Measurements from ENCODE around the gene TSPAN9. TPM values are rescaled to one million over a fixed set of nuclear protein-coding genes. Genes with fewer than 3 reads are reported as not detected.

TSPAN9 gene
- total and polyA plus RNA-seq, 9 of the 15 experiments (the other 6 are each of a cell fraction or from before 2014, with no cell fraction given), result 0.23 to 2.1 (median 0.60) TPM; not detected in 2

- no peak overlapping the region for H3K9ac ChIP-seq (ENCODE audit: insufficient read depth in 1 of 2, low read depth in 2 of 2, low read length in 2 of 2)
- CTCF ChIA-PET (ENCODE audit: low intra/inter-chr PET ratio), result no interaction called here
Observed at GRCh38 chr12:3177778-3178425, 100.7 kb downstream of the TSPAN9 start.

More at GRCh38 chr12:3177778-3178425, 100.7 kb downstream of the TSPAN9 start:
- 0% methylated on average over 15 of the region's 18 CpGs for whole genome bisulfite sequencing (ENCODE audit: insufficient coverage, low coverage, missing lambda C conversion rate)
- Histone ChIP-seq H3K4me1 (replicated peaks in 1 of 2; ENCODE audit: control insufficient read depth in 2 of 2, insufficient read depth in 2 of 2, low read length in 2 of 2) (no peaks in the 10 kb centered on the region), H3K79me2 (ENCODE audit: control insufficient read depth, insufficient read depth, low read length) (no peaks in the 10 kb centered on the region), H3K9me1 (ENCODE audit: control insufficient read depth, insufficient read depth, low read length) (no peaks in the 10 kb centered on the region), H2AFZ (ENCODE audit: low read depth, low read length) (no peak overlapping the region), H3K27me3 (ENCODE audit: control insufficient read depth in 2 of 2, insufficient read depth in 2 of 2, low read length in 2 of 2) (peaks cover 6 to 49% of the 10 kb centered on the region in 2 experiments), H3K4me3 (no peak overlapping the region), H3K36me3 (ENCODE audit: control insufficient read depth, insufficient read depth, low read length) (no peaks in the 10 kb centered on the region), H4K20me1 (replicated peaks; ENCODE audit: control insufficient read depth, insufficient read depth, low read length) (no peaks in the 10 kb centered on the region; the same call in 1 of the 2 replicates), H3K9me3 (replicated peaks; ENCODE audit: control insufficient read depth, insufficient read depth, low read depth, low read length) (no peaks in the 10 kb centered on the region), H3K4me2 (ENCODE audit: insufficient read depth, low read length) (no peak overlapping the region), H3K27ac (ENCODE audit: extremely low read depth, low read depth, low read length) (no peak overlapping the region)
- BruUV-seq (replicated peaks), result no TSS peak
- POLR2A ChIA-PET, result no interaction called here
- intact Hi-C loops (cut with micrococcal nuclease) (no loop called here), in situ Hi-C loops (cut with MboI) (no loop called here)
- TF ChIP-seq SRSF3 (IDR thresholded peaks at IDR 0.05; ENCODE audit: insufficient read depth, low read length) (no peak), U2AF1 (optimal IDR thresholded peaks at IDR 0.05; ENCODE audit: low read depth, low read length) (no peak), ZNF133 (CRISPR knock-in tag; IDR thresholded peaks at IDR 0.05) (no peak), MYNN (IDR thresholded peaks at IDR 0.05) (no peak), MYNN (CRISPR knock-in tag; IDR thresholded peaks at IDR 0.05) (no peak), POLR2H (tag; IDR thresholded peaks at IDR 0.05; ENCODE audit: low read depth) (no peak), BHLHE40 (IDR thresholded peaks at IDR 0.05; ENCODE audit: low read length) (no peak), ZNF717 (CRISPR knock-in tag; IDR thresholded peaks at IDR 0.05) (no peak), RBFOX2 (IDR thresholded peaks at IDR 0.05; ENCODE audit: low read depth, low read length) (no peak)
- TF ChIP-seq, protein P1, sequence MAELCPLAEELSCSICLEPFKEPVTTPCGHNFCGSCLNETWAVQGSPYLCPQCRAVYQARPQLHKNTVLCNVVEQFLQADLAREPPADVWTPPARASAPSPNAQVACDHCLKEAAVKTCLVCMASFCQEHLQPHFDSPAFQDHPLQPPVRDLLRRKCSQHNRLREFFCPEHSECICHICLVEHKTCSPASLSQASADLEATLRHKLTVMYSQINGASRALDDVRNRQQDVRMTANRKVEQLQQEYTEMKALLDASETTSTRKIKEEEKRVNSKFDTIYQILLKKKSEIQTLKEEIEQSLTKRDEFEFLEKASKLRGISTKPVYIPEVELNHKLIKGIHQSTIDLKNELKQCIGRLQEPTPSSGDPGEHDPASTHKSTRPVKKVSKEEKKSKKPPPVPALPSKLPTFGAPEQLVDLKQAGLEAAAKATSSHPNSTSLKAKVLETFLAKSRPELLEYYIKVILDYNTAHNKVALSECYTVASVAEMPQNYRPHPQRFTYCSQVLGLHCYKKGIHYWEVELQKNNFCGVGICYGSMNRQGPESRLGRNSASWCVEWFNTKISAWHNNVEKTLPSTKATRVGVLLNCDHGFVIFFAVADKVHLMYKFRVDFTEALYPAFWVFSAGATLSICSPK (IDR thresholded peaks at IDR 0.05; ENCODE audit: borderline replicate concordance), result no peak
- TF ChIP-seq, protein P2, sequence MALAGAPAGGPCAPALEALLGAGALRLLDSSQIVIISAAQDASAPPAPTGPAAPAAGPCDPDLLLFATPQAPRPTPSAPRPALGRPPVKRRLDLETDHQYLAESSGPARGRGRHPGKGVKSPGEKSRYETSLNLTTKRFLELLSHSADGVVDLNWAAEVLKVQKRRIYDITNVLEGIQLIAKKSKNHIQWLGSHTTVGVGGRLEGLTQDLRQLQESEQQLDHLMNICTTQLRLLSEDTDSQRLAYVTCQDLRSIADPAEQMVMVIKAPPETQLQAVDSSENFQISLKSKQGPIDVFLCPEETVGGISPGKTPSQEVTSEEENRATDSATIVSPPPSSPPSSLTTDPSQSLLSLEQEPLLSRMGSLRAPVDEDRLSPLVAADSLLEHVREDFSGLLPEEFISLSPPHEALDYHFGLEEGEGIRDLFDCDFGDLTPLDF (CRISPR knock-in tag; IDR thresholded peaks at IDR 0.05), result no peak
- no peak for ATAC-seq
- FAIRE-seq, result no peak
- no peak for DNase-seq (ENCODE audit: extremely low read depth in 1 of 4, low spot score in 3 of 4)

All from K562 (cell line).